ENCODE data around the gene OSBPL2. TPM values are rescaled to one million over a fixed set of nuclear protein-coding genes. Genes with fewer than 3 reads are reported as not detected.

Gene OSBPL2
- total and polyA plus RNA-seq, 10 donors: 9.2 to 81.7 (median 48.4) TPM

GRCh38 chr20:62304331-62305148, 66.2 kb downstream of the OSBPL2 start:
- Histone ChIP-seq H3K36me3 (peaks cover 4 to 58% (median 52%) of the 10 kb centered on the region in 6 donors), H3K27ac (peak overlapping the region in 5 of 8 donors; percentile 88 to 98 (median 97))

GRCh38 chr20:62305149-62305764, 66.9 kb downstream of the OSBPL2 start:
- peak overlapping the region in 2 of 8 donors; percentile 99 to 100 for H3K4me3 ChIP-seq
- no peak for TF ChIP-seq POLR2A (IDR thresholded peaks at IDR 0.05)
- TF ChIP-seq POLR2AphosphoS5 (IDR thresholded peaks at IDR 0.05): no peak
- no peak for TF ChIP-seq CTCF (IDR thresholded peaks at IDR 0.05 in 8 of 11, conservative IDR thresholded peaks at IDR 0.05 in 3 of 11)
- H3K9me3 ChIP-seq: no peaks in the 10 kb centered on the region
- WGBS, 5 donors: 78 to 86% (median 83%) methylated on average over 18 of the region's 18 CpGs
- H3K4me1 ChIP-seq: peaks cover 23 to 81% (median 53%) of the 10 kb centered on the region in 6 donors
- no peaks in the 10 kb centered on the region for H3K27me3 ChIP-seq (replicated peaks in 1 of 7)
- intact Hi-C loops (cut with DNase I; ENCODE audit: low total_unique reads): no loop called here
- peak overlapping the region in 2 of 8 donors; percentile 55 to 94 for H3K27ac ChIP-seq
- DNase-seq: no peak
- H3K36me3 ChIP-seq: peaks cover 4 to 65% (median 55%) of the 10 kb centered on the region in 6 donors

More at GRCh38 chr20:62304331-62305148, 66.2 kb downstream of the OSBPL2 start:
- TF ChIP-seq POLR2A (IDR thresholded peaks at IDR 0.05) (no peak), POLR2AphosphoS5 (IDR thresholded peaks at IDR 0.05) (peak in 1 of 3 donors; percentile 37)
- peaks cover 23 to 83% (median 50%) of the 10 kb centered on the region in 6 donors for H3K4me1 ChIP-seq
- 77 to 87% (median 81%) methylated on average over 20 to 29 of the region's 29 CpGs for whole genome bisulfite sequencing, 5 donors
- DNase-seq: no peak
- no peaks in the 10 kb centered on the region for H3K27me3 ChIP-seq (replicated peaks in 1 of 7)
- intact Hi-C loops (cut with DNase I; ENCODE audit: low total_unique reads): loop anchor here (5.0 kb wide), 1 partner anchor 78 kb away; no protein-coding TSS in a partner anchor
- H3K9me3 ChIP-seq: no peaks in the 10 kb centered on the region
- H3K4me3 ChIP-seq: peak overlapping the region in 7 of 8 donors; percentile 92 to 100 (median 97)

DNA sequence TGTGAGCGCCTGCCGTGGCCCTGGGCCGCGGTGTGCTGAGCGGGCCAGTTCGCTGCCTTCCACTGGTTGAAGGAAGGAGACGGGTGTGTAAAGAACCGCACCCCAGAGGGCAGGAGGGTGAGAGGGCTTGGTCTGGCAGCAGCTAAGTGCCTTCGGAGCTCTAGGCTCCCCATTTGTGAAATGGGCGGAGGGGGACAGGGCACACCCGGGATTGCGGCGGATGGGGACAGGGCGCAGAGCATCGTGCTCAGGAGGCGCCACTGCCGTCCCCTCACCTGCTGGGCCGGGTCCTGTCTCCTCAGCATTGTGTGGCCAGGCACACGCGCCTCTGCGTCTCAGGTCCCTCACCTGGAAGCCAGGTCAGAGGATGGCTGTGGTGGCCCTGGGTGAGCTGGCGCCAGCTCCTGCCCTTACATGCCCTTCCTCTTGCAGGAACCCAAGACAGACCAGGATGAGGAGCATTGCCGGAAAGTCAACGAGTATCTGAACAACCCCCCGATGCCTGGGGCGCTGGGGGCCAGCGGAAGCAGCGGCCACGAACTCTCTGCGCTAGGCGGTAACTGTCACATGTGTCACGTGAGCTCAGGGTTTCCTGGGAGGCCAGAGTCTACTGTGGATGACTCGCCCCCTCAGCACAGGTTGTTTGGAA, 67.6 kb downstream of the OSBPL2 start:
- peak overlapping the region in 2 of 8 donors; percentile 12 to 55 for H3K27ac ChIP-seq
- WGBS, 5 donors: 79 to 90% (median 83%) methylated on average over 25 to 33 of the region's 33 CpGs
- H3K9me3 ChIP-seq: no peaks in the 10 kb centered on the region
- no peaks in the 10 kb centered on the region for H3K27me3 ChIP-seq (replicated peaks in 1 of 7)
- DNase-seq: no peak
- peaks cover 23 to 81% (median 53%) of the 10 kb centered on the region in 6 donors for H3K4me1 ChIP-seq
- H3K36me3 ChIP-seq: peaks cover 4 to 71% (median 56%) of the 10 kb centered on the region in 6 donors
- TF ChIP-seq POLR2AphosphoS5 (IDR thresholded peaks at IDR 0.05) (peak in 2 of 3 donors; percentile 38 to 49), POLR2A (IDR thresholded peaks at IDR 0.05) (no peak)
- intact Hi-C loops (cut with DNase I; ENCODE audit: low total_unique reads): no loop called here
- H3K4me3 ChIP-seq: peak overlapping the region in 1 of 8 donors; percentile 99

DNA sequence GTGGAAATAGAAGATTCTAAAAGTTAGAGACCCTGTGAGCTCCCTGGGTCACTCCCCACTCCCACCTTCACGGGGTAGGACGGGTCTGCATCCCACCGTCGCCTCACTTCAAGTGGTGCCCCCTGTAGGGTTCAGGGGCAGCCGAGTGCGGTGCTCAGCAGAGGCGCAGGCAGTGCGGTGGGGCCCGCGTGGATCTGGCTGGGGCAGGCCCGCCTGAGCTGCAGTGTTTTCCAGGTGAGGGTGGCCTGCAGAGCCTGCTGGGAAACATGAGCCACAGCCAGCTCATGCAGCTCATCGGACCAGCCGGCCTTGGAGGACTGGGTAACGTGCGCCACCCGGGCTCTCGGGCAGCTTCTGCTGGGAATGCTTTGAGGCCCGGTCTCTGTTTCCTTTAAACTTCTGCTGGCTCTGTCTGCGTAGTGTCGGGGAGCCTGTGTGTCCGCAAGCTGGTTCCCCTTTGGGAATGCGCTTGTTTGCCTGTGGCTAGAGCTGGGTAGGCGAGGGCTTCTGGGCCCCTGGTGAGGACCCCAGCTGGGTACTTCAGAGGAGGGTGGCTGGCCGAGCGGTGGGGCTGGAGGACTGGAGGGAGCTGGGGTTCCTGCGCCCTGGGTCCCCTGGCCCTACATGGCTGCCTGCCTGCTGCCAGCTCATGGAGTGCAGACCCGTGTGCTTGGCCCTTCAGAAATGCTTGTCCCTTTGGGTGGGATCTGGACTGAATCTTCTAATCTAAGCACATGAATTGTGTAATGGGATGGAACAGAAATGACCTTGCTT, 68.3 kb downstream of the OSBPL2 start:
- peaks cover 4 to 78% (median 56%) of the 10 kb centered on the region in 6 donors for H3K36me3 ChIP-seq
- H3K4me1 ChIP-seq: peaks cover 23 to 81% (median 49%) of the 10 kb centered on the region in 6 donors
- TF ChIP-seq POLR2A (IDR thresholded peaks at IDR 0.05): no peak
- TF ChIP-seq POLR2AphosphoS5 (IDR thresholded peaks at IDR 0.05): peak in 1 of 3 donors; percentile 57
- H3K4me3 ChIP-seq: no peak overlapping the region
- no peaks in the 10 kb centered on the region for H3K27me3 ChIP-seq (replicated peaks in 1 of 7)
- H3K27ac ChIP-seq: peak overlapping the region in 3 of 8 donors; percentile 22 to 55 (median 27)
- intact Hi-C loops (cut with DNase I; ENCODE audit: low total_unique reads): no loop called here
- WGBS, 5 donors: 85 to 96% (median 92%) methylated on average over 17 to 27 of the region's 27 CpGs
- no peaks in the 10 kb centered on the region for H3K9me3 ChIP-seq
- DNase-seq: no peak

All from spleen (tissue), 11 donors.